Activated CD4-positive, alpha-beta memory T cell treated with anti-CD3 and anti-CD28 coated beads for 36 hours (primary cell): ENCODE measurements around the gene FOXE3. TPM values are rescaled to one million over a fixed set of nuclear protein-coding genes. Genes with fewer than 3 reads are reported as not detected.

Experiments used
- CTCF ChIA-PET: fragments of 350-600 bp; sonication (Branson Sonifier 250); formaldehyde crosslinking; loops from one replicate; lab custom pipeline; 2021; ENCODE audit warnings: antibody characterized with exemption, inconsistent platforms; lab: Charles Lee
- POLR2A ChIA-PET: fragments of 350-600 bp; sonication (Branson Sonifier 250); formaldehyde crosslinking; loops from one replicate; lab custom pipeline; 2021; ENCODE audit warnings: antibody characterized with exemption; lab: Charles Lee
- DNase-seq: peaks from one replicate; pipeline ENCODE4 v3.0.0-alpha.2; 2020
- H3K27ac Mint-ChIP-seq: one replicate; pipeline ENCODE4 v1.8.0; 2021; ENCODE audit warnings: mixed read lengths
- H3K27me3 Mint-ChIP-seq: one replicate; pipeline ENCODE4 v1.8.0; 2021; ENCODE audit warnings: mixed read lengths
- H3K36me3 Mint-ChIP-seq: one replicate; pipeline ENCODE4 v1.8.0; 2021; ENCODE audit warnings: mixed read lengths
- H3K4me1 Mint-ChIP-seq: one replicate; pipeline ENCODE4 v1.8.0; 2021; ENCODE audit warnings: low read depth, mixed read lengths
- H3K4me3 Mint-ChIP-seq: one replicate; pipeline ENCODE4 v1.8.0; 2021; ENCODE audit warnings: mild to moderate bottlenecking, mixed read lengths
- H3K9me3 Mint-ChIP-seq: one replicate; pipeline ENCODE4 v1.8.0; 2021; ENCODE audit warnings: mixed read lengths
- intact Hi-C: fragments of 100-400 bp; cut with micrococcal nuclease; formaldehyde crosslinking; loops from one replicate; pipeline ENCODE4 v1.15.1; 2023
- total RNA-seq, 2 experiments: library from RNA; stranded (reverse); gene quantifications; one replicate each; pipeline ENCODE4 v1.2.3, GENCODE V29; 2021

The FOXE3 gene
- total RNA-seq, 2 experiments from 2014 or later, result not detected

- intact Hi-C loops, result loop anchor here (1.0 to 5.0 kb wide), 6 partner anchors 48 to 289 kb away; partner anchors contain the start of gene TAL1
- no peak for DNase-seq
- peaks cover 13% of the 10 kb centered on the region for H3K27me3 Mint-ChIP-seq
- peaks cover 12% of the 10 kb centered on the region for H3K36me3 Mint-ChIP-seq
- peaks cover 32% of the 10 kb centered on the region for H3K4me1 Mint-ChIP-seq
- peak overlapping the region; percentile 95 for H3K4me3 Mint-ChIP-seq
- ChIA-PET CTCF (interaction anchor here (0.7 to 10.6 kb wide), 70 partner anchors 8 to 318 kb away, joined by 3 to 237 read pairs (median 4); partner anchors contain the start of genes CMPK1 and STIL), POLR2A (interaction anchor here (1.1 to 1.3 kb wide), 4 partner anchors 12 to 273 kb away, joined by 3 to 7 read pairs (median 4); partner anchors contain the start of genes CMPK1 and STIL)
- peak overlapping the region; percentile 69 for H3K27ac Mint-ChIP-seq
- no peaks in the 10 kb centered on the region for H3K9me3 Mint-ChIP-seq
Measured at GRCh38 chr1:47436979-47437446, 20.9 kb downstream of the FOXE3 start.

- H3K9me3 Mint-ChIP-seq, result no peaks in the 10 kb centered on the region
- peak; percentile 93 for DNase-seq
- intact Hi-C loops, result loop anchor here (2.0 to 5.0 kb wide), 5 partner anchors 49 to 273 kb away; partner anchors contain the start of gene TAL1
- ChIA-PET CTCF (interaction anchor here (0.6 to 10.6 kb wide), 57 partner anchors 9 to 316 kb away, joined by 3 to 237 read pairs (median 4); partner anchors contain the start of genes CMPK1 and STIL), POLR2A (interaction anchor here (1.1 to 1.3 kb wide), 3 partner anchors 12 to 124 kb away, joined by 3 to 7 read pairs (median 3); partner anchors contain the start of genes CMPK1 and STIL)
- peak within 1 kb of the TSS; percentile 69 for H3K27ac Mint-ChIP-seq
- H3K4me1 Mint-ChIP-seq, result peaks cover 26% of the 10 kb centered on the region
- peak within 1 kb of the TSS; percentile 95 for H3K4me3 Mint-ChIP-seq
- H3K27me3 Mint-ChIP-seq, result peaks cover 13% of the 10 kb centered on the region
- H3K36me3 Mint-ChIP-seq, result peaks cover 11% of the 10 kb centered on the region
Measured at GRCh38 chr1:47437447-47438164, 21.5 kb downstream of the FOXE3 start, which contains the start of gene FOXD2. FOXD2 (plus strand) TSS chr1:47438044; CDS start chr1:47438136, 92 bp downstream.

GRCh38 chr1:47438165-47439016 lies 22.3 kb downstream of the FOXE3 start:
- CTCF ChIA-PET, result interaction anchor here (0.6 to 10.6 kb wide), 40 partner anchors 8 to 315 kb away, joined by 3 to 237 read pairs (median 5); partner anchors contain the start of genes CMPK1 and STIL
- Mint-ChIP-seq H3K4me1 (peaks cover 18% of the 10 kb centered on the region), H3K27ac (peak overlapping the region; percentile 13), H3K27me3 (peaks cover 8% of the 10 kb centered on the region), H3K9me3 (no peaks in the 10 kb centered on the region), H3K4me3 (peak overlapping the region; percentile 67), H3K36me3 (peaks cover 6% of the 10 kb centered on the region)
- intact Hi-C loops, result loop anchor here (5.0 kb wide), 1 partner anchor 206 kb away; the partner anchor contains the start of gene TAL1
- DNase-seq, result peak; percentile 42
- POLR2A ChIA-PET, result interaction anchor here (1.1 to 1.3 kb wide), 3 partner anchors 11 to 125 kb away, joined by 3 to 7 read pairs (median 3); partner anchors contain the start of genes CMPK1 and STIL

DNA sequence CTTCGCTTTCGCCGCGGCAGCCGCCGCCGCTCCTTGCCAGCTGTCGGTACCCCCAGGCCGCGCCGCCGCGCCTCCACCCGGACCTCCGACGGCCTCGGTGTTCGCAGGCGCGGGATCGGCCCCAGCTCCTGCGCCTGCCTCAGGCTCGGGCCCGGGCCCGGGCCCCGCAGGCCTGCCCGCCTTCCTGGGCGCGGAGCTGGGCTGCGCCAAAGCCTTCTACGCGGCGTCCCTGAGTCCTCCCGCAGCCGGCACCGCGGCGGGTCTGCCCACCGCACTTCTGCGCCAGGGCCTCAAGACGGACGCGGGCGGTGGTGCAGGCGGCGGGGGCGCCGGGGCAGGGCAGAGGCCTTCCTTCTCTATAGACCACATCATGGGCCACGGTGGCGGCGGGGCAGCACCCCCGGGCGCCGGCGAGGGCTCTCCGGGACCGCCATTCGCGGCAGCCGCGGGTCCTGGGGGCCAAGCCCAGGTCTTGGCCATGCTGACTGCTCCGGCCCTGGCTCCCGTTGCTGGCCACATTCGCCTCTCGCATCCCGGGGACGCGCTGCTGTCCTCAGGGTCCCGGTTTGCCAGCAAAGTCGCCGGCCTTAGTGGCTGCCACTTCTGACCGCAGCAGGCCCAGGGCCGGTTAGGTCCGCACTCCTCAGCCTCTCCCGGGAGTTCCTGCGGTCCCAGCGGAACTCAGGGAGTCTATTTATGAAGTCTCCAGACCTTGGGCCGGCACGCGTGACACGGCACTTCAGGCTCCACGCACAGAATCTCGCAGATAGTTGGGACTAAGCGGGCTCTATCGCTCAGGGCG lies 23.1 kb downstream of the FOXE3 start:
- POLR2A ChIA-PET, result no interaction called here
- Mint-ChIP-seq H3K27me3 (peaks cover 5% of the 10 kb centered on the region), H3K36me3 (peaks cover 4% of the 10 kb centered on the region), H3K4me3 (peak overlapping the region; percentile 39), H3K27ac (no peak overlapping the region), H3K9me3 (no peaks in the 10 kb centered on the region), H3K4me1 (peaks cover 20% of the 10 kb centered on the region)
- CTCF ChIA-PET, result interaction anchor here (0.9 to 10.6 kb wide), 5 partner anchors 121 to 288 kb away, joined by 3 to 237 read pairs (median 30); no protein-coding TSS in a partner anchor
- intact Hi-C loops, result loop anchor here (5.0 kb wide), 1 partner anchor 207 kb away; the partner anchor contains the start of gene TAL1
- DNase-seq, result no peak

DNA sequence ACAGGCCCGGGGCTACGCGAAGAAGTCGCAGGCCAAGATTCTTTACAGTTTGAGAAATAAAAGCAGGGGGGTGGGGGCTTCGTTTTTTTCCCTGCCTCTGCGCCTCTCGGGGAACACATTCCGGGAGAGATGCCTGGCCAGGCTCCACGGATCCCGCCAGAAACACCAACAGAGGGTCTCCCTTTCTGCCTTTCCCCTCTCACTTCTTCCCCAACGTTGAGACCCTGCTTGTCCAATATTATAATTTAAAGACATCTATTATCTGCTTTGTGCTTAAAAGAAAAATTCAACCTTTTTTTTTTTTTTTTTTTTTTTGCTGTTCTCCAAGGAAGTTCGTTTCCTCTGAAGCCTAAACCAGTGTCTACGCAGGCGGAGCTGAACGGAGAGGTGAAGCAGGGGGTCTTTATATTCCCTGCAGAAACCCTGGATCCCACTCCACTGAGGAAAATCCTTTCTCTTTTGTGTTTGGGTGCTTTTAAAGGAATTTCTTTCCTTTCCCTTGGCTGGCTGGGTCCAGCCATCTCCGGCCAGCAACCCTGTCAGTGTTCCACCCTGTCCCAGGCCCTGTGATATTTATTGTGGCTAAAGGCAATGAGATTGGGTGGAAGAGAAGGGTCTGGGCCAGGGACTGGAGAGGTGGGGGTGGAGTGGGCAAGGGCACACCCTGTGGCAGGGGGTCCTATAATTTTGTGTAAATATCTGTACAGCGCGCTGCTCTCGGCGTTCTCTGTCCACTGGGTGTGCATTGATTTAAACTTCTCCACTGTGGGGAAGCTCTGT lies 23.9 kb downstream of the FOXE3 start:
- H3K4me3 Mint-ChIP-seq, result peak overlapping the region; percentile 39
- intact Hi-C loops, result loop anchor here (5.0 kb wide), 1 partner anchor 208 kb away; the partner anchor contains the start of gene TAL1
- no peak for DNase-seq
- ChIA-PET POLR2A (no interaction called here), CTCF (interaction anchor here (2.0 to 2.8 kb wide), 2 partner anchors 8 to 269 kb away, joined by 11 to 15 read pairs; no protein-coding TSS in a partner anchor)
- no peak overlapping the region for H3K27ac Mint-ChIP-seq
- no peaks in the 10 kb centered on the region for H3K9me3 Mint-ChIP-seq
- peaks cover 2% of the 10 kb centered on the region for H3K27me3 Mint-ChIP-seq
- peaks cover 2% of the 10 kb centered on the region for H3K36me3 Mint-ChIP-seq
- H3K4me1 Mint-ChIP-seq, result peaks cover 26% of the 10 kb centered on the region

DNA sequence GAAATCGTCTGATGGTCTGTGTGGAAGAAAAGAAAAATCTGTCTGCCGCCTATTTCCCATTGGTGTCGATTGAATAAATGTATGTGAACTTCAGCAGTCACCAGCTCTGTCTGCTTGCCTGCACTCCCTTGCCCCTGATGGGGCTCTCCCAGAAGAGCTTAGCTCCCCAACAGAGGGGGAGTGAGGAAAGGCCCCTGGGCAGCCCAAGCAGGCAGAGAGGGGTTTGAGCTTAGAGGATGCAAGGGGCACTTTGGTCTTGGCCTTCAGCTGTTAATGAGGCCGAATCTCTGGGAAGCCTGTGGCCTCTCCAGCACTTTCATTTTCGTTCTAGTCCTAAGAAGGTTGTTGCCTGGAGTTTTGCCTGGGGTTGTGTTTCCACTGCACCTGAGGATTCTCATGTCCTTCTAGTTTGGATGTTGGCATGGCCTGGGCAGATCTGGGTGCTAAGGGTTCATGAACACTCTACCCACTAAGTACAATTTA lies 24.6 kb downstream of the FOXE3 start:
- CTCF ChIA-PET, result interaction anchor here (1.6 to 2.8 kb wide), 3 partner anchors 8 to 286 kb away, joined by 7 to 15 read pairs (median 11); no protein-coding TSS in a partner anchor
- no peak overlapping the region for H3K4me3 Mint-ChIP-seq
- H3K27ac Mint-ChIP-seq, result no peak overlapping the region
- DNase-seq, result no peak
- H3K36me3 Mint-ChIP-seq, result no peaks in the 10 kb centered on the region
- H3K4me1 Mint-ChIP-seq, result peaks cover 29% of the 10 kb centered on the region
- intact Hi-C loops, result no loop called here
- no peaks in the 10 kb centered on the region for H3K9me3 Mint-ChIP-seq
- peaks cover 8% of the 10 kb centered on the region for H3K27me3 Mint-ChIP-seq
- POLR2A ChIA-PET, result no interaction called here

DNA sequence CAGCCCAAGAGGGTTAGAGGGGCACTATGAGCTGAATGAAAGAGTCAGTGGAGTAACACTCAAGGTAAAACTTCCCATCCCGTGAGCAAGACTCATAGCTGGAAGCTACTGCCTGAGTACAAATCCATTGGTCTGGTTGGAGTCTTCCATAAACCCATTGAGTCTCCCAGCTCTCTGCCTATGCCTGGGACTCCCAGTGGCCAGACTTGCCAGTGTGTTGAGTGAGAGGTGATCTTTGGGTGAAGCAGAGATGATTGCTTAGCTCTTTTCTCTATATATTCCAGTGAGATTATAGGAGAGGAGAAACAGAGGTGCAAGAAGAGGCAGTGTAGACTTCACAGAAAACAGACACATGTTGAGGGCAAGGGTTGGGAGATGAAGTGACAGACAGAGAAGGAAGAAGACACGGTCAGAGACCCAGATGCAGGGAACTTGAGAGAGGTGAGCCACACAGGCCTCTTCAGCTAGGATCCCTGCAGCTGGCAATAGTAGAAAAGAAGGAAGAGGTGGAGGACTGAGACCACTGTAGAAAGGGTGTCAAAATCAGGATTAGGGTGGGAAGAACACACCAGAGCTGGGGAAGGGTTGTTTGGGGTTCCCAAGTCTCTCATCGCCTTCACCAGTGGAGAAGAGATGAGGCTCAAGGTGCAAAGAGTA lies 25.5 kb downstream of the FOXE3 start:
- no peak for DNase-seq
- H3K4me3 Mint-ChIP-seq, result no peak overlapping the region
- no peak overlapping the region for H3K27ac Mint-ChIP-seq
- ChIA-PET POLR2A (no interaction called here), CTCF (interaction anchor here (0.7 to 2.8 kb wide), 5 partner anchors 9 to 285 kb away, joined by 3 to 15 read pairs (median 7); no protein-coding TSS in a partner anchor)
- intact Hi-C loops, result no loop called here
- H3K4me1 Mint-ChIP-seq, result peaks cover 24% of the 10 kb centered on the region
- no peaks in the 10 kb centered on the region for H3K9me3 Mint-ChIP-seq
- H3K27me3 Mint-ChIP-seq, result peaks cover 17% of the 10 kb centered on the region
- H3K36me3 Mint-ChIP-seq, result no peaks in the 10 kb centered on the region

DNA sequence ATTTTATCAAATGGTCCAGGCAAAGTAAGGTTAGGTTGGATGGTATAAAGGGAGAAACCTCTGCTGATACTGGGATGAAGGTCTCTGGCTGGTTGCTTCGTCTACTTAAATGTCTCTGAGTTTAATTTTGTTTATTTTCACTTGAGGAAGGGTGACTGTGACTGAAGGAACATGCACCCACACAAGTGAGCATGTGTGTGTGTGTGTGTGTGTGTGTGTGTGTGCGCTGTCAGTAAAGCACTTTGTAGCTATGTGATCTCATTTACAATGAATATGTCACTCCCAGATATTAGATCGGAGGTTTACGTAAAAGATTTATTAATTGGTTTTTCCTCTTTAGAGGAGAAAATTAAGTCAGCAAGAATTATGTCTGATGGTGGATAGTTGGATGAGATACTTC lies 26.1 kb downstream of the FOXE3 start:
- ChIA-PET POLR2A (no interaction called here), CTCF (interaction anchor here (1.6 to 2.8 kb wide), 3 partner anchors 10 to 284 kb away, joined by 7 to 15 read pairs (median 11); no protein-coding TSS in a partner anchor)
- Mint-ChIP-seq H3K4me1 (peaks cover 23% of the 10 kb centered on the region), H3K4me3 (no peak overlapping the region), H3K27ac (no peak overlapping the region), H3K9me3 (no peaks in the 10 kb centered on the region), H3K27me3 (peaks cover 23% of the 10 kb centered on the region), H3K36me3 (no peaks in the 10 kb centered on the region)
- intact Hi-C loops, result no loop called here
- DNase-seq, result no peak

DNA sequence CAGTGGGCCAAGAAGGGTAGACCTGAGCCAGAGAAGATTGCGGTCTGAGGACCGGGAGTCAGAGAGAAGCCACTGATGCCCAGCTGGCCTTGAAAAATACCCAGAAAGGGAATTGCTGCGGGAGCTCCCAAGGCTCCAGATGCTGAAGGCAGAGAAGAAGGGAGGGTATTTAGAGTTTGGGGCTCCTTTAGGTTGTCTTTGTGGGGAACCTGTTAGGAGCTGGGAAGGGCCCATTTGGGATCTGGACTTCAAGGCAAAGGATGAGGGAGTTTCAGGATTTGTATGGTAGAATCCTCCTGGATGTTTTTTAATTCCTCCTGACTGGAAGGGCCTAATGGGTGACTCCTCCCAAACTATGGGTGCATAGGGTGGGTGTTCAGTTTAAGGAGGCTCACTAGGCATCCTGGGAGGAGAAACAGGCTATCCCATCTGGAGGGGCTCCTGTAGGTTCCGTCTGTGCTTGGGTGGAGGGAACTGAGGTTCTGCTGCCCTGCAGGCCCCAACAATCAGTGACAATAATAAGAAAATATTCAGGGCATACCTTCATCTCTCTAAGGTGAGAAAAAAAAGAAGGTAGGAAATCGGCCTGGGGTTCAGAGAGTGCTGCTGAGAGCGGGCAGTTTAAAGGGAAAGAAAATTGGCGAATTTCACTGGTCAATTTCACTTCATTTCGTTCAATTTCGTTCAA lies 26.9 kb downstream of the FOXE3 start:
- H3K27me3 Mint-ChIP-seq, result peaks cover 29% of the 10 kb centered on the region
- no peaks in the 10 kb centered on the region for H3K36me3 Mint-ChIP-seq

More for the DNA sequence above, 26.9 kb downstream of the FOXE3 start:
- ChIA-PET CTCF (interaction anchor here (2.8 kb wide), 1 partner anchor 11 kb away, joined by 15 read pairs; no protein-coding TSS in a partner anchor), POLR2A (no interaction called here)
- Mint-ChIP-seq H3K9me3 (no peaks in the 10 kb centered on the region), H3K4me1 (peaks cover 23% of the 10 kb centered on the region), H3K27ac (no peak overlapping the region), H3K4me3 (no peak overlapping the region)
- DNase-seq, result no peak
- intact Hi-C loops, result no loop called here
